OCI-LY3 (cell line): ENCODE results near the gene DESI1.

Source experiments
- H2AFZ ChIP-seq: fragments of 200-600, 300-600 bp; shearing (Covaris generic); 2 replicates; pipeline ENCODE4 v1.6.0; 2014; ENCODE audit warnings: antibody characterized with exemption, low read depth, low read length
- H3K27ac ChIP-seq: fragments of 200-600, 300-600 bp; sonication (generic); 2 replicates; pipeline ENCODE4 v1.5.1; 2014; ENCODE audit warnings: mild to moderate bottlenecking, low read length, moderate library complexity, mixed read lengths
- H3K27me3 ChIP-seq: fragments of 200-600, 300-600 bp; sonication (generic); 2 replicates; pipeline ENCODE4 v1.6.1; 2014; ENCODE audit warnings: low read depth, low read length, mixed read lengths
- H3K36me3 ChIP-seq: fragments of 200-600, 300-600 bp; sonication (generic); replicated peaks from 2 replicates; pipeline ENCODE3; 2014; ENCODE audit warnings: low read depth, low read length, mixed read lengths
- H3K4me1 ChIP-seq: fragments of 300-600, 200-600 bp; sonication (generic); 2 replicates; pipeline ENCODE4 v1.6.1; 2014; ENCODE audit warnings: low read length, mixed read lengths
- H3K4me2 ChIP-seq: fragments of 200-600, 300-600 bp; sonication (generic); 2 replicates; pipeline ENCODE4 v1.6.1; 2014; ENCODE audit warnings: low read length, mixed read lengths
- H3K4me3 ChIP-seq: fragments of 300-600, 200-600 bp; sonication (generic); 2 replicates; pipeline ENCODE4 v1.5.1; 2014; ENCODE audit warnings: antibody characterized with exemption, mild to moderate bottlenecking, low read length, moderate library complexity
- H3K79me2 ChIP-seq: fragments of 300-600, 200-600 bp; shearing (Covaris generic); 2 replicates; pipeline ENCODE4 v1.6.1; 2014; ENCODE audit warnings: mild to moderate bottlenecking, low read length, mixed read lengths
- H3K9ac ChIP-seq: fragments of 300-600, 200-600 bp; shearing (Covaris generic); 2 replicates; pipeline ENCODE4 v1.6.0; 2014; ENCODE audit warnings: mild to moderate bottlenecking, low read length, moderate library complexity
- H3K9me3 ChIP-seq: fragments of 200-600, 300-600 bp; shearing (Covaris generic); 2 replicates; pipeline ENCODE4 v1.6.1; 2014; ENCODE audit warnings: low read length, mixed read lengths; ENCODE audit not compliant: insufficient read depth
- H4K20me1 ChIP-seq: fragments of 200-600, 300-600 bp; sonication (generic); 2 replicates; pipeline ENCODE4 v1.6.1; 2016; ENCODE audit warnings: low read length, mixed read lengths; ENCODE audit not compliant: insufficient read depth
- CTCF ChIP-seq: fragments of 200-600, 300-600 bp; sonication (generic); IDR thresholded peaks from 2 replicates; pipeline ENCODE4 v1.5.1; 2014; ENCODE audit warnings: antibody characterized with exemption, low read length, low read depth
- EZH2phosphoT487 ChIP-seq: fragments of 200-600 bp; shearing (Covaris generic); IDR thresholded peaks from 2 replicates; pipeline ENCODE4 v1.6.1; 2018; ENCODE audit warnings: antibody characterized with exemption, mixed run types, low read depth

The DESI1 gene

GRCh38 chr22:41555325-41555982 is 65.4 kb downstream of the DESI1 start:
- no peak overlapping the region for H2AFZ ChIP-seq
- TF ChIP-seq EZH2phosphoT487: no peak
- no peak for TF ChIP-seq CTCF
- H3K36me3 ChIP-seq: no peaks in the 10 kb centered on the region
- H3K27me3 ChIP-seq: peaks cover 8% of the 10 kb centered on the region
- H3K9me3 ChIP-seq: no peaks in the 10 kb centered on the region
- no peaks in the 10 kb centered on the region for H4K20me1 ChIP-seq
- no peaks in the 10 kb centered on the region for H3K79me2 ChIP-seq
- no peak overlapping the region for H3K27ac ChIP-seq
- H3K4me3 ChIP-seq: no peak overlapping the region
- H3K9ac ChIP-seq: no peak overlapping the region
- H3K4me2 ChIP-seq: no peak overlapping the region
- no peaks in the 10 kb centered on the region for H3K4me1 ChIP-seq

GRCh38 chr22:41551877-41552582 is 68.8 kb downstream of the DESI1 start:
- Histone ChIP-seq H3K36me3 (no peaks in the 10 kb centered on the region), H3K4me1 (no peaks in the 10 kb centered on the region), H2AFZ (peak overlapping the region; percentile 66), H3K4me3 (no peak overlapping the region), H3K9ac (no peak overlapping the region), H3K27ac (no peak overlapping the region), H4K20me1 (no peaks in the 10 kb centered on the region), H3K4me2 (peak overlapping the region; percentile 23), H3K9me3 (no peaks in the 10 kb centered on the region), H3K27me3 (peaks cover 2% of the 10 kb centered on the region; the same call in 1 of the 2 replicates), H3K79me2 (no peaks in the 10 kb centered on the region)
- TF ChIP-seq EZH2phosphoT487 (no peak), CTCF (no peak)

GRCh38 chr22:41550952-41551491 is 69.8 kb downstream of the DESI1 start:
- Histone ChIP-seq H4K20me1 (no peaks in the 10 kb centered on the region), H3K4me2 (no peak overlapping the region), H3K27ac (no peak overlapping the region), H3K27me3 (no peaks in the 10 kb centered on the region), H3K4me3 (no peak overlapping the region), H3K4me1 (no peaks in the 10 kb centered on the region), H3K9me3 (no peaks in the 10 kb centered on the region), H3K36me3 (no peaks in the 10 kb centered on the region), H2AFZ (no peak overlapping the region), H3K79me2 (no peaks in the 10 kb centered on the region), H3K9ac (no peak overlapping the region)
- no peak for TF ChIP-seq EZH2phosphoT487
- no peak for TF ChIP-seq CTCF

GRCh38 chr22:41548830-41549211 is 72.0 kb downstream of the DESI1 start:
- no peak overlapping the region for H3K9ac ChIP-seq
- H3K9me3 ChIP-seq: no peaks in the 10 kb centered on the region
- H3K79me2 ChIP-seq: peaks cover 5% of the 10 kb centered on the region
- no peaks in the 10 kb centered on the region for H4K20me1 ChIP-seq
- H3K36me3 ChIP-seq: no peaks in the 10 kb centered on the region
- no peak overlapping the region for H3K27ac ChIP-seq
- H2AFZ ChIP-seq: no peak overlapping the region
- no peak for TF ChIP-seq EZH2phosphoT487
- no peak for TF ChIP-seq CTCF
- H3K4me1 ChIP-seq: peaks cover 9% of the 10 kb centered on the region
- H3K4me3 ChIP-seq: no peak overlapping the region
- no peak overlapping the region for H3K4me2 ChIP-seq
- no peaks in the 10 kb centered on the region for H3K27me3 ChIP-seq
